GM12878 (cell line): ENCODE results near the gene GGT7.

Experiments
- CHD4 ChIP-seq: fragments of 200-600 bp; sonication (generic); IDR thresholded peaks from 2 replicates; pipeline ENCODE4 v1.6.1; 2016; ENCODE audit warnings: mild to moderate bottlenecking
- CTCF ChIP-seq, 3 experiments: IDR thresholded peaks in 2 of 3; conservative IDR thresholded peaks in 1 of 3; 2 replicates each; pipeline ENCODE4 v1.5.1; 2011; ENCODE audit warnings: low read depth in 3 of 3, low read length in 3 of 3, mild to moderate bottlenecking in 3 of 3, control low read depth in 2 of 3, moderate library complexity in 2 of 3, inconsistent platforms in 1 of 3, mixed read lengths in 1 of 3; ENCODE audit not compliant: control insufficient read depth in 2 of 3, insufficient read depth in 1 of 3; ENCODE audit errors: extremely low read depth in 1 of 3
- EZH2 ChIP-seq: IDR thresholded peaks from 2 replicates; pipeline ENCODE4 v1.6.1; 2012; ENCODE audit warnings: low read depth, mild to moderate bottlenecking, control low read depth, inconsistent platforms, low read length, borderline replicate concordance; ENCODE audit not compliant: control insufficient read depth
- FOS ChIP-seq: IDR thresholded peaks from 3 replicates; pipeline ENCODE4 v1.6.1; 2011; ENCODE audit warnings: borderline replicate concordance; ENCODE audit not compliant: insufficient read length; ENCODE audit errors: extremely low read depth
- JUNB ChIP-seq: IDR thresholded peaks from 2 replicates; pipeline ENCODE4 v1.6.1; 2016; ENCODE audit warnings: antibody characterized with exemption, mild to moderate bottlenecking
- JUND ChIP-seq: IDR thresholded peaks from 2 replicates; pipeline ENCODE4 v1.6.1; 2012; ENCODE audit warnings: low read depth, mild to moderate bottlenecking, low read length, improper control_type of control experiment, moderate library complexity
- KAT2A ChIP-seq: conservative IDR thresholded peaks from 2 replicates; pipeline ENCODE4 v1.6.1; 2011; ENCODE audit warnings: low read depth, low read length; ENCODE audit not compliant: control insufficient read depth
- MEF2A ChIP-seq: IDR thresholded peaks from 2 replicates; pipeline ENCODE4 v1.6.1; 2011; ENCODE audit warnings: low read depth, mild to moderate bottlenecking, low read length, moderate library complexity; ENCODE audit not compliant: insufficient read depth
- NR2C2 ChIP-seq: IDR thresholded peaks from 2 replicates; pipeline ENCODE4 v1.6.1; 2011; ENCODE audit warnings: borderline replicate concordance, low read depth; ENCODE audit not compliant: control insufficient read depth, insufficient read length
- POLR2A ChIP-seq: IDR thresholded peaks from 2 replicates; pipeline ENCODE4 v1.6.1; 2011; ENCODE audit warnings: low read depth, mild to moderate bottlenecking, low read length
- SP1 ChIP-seq: IDR thresholded peaks from one replicate; pipeline ENCODE4 v1.6.1; 2011; ENCODE audit warnings: low read depth, low read length
- SPI1 ChIP-seq: IDR thresholded peaks from 2 replicates; pipeline ENCODE4 v1.6.1; 2011; ENCODE audit warnings: low read depth, mild to moderate bottlenecking, low read length, moderate library complexity, borderline replicate concordance; ENCODE audit not compliant: insufficient read depth
- ZNF24 ChIP-seq: fragments of 450-650 bp; IDR thresholded peaks from 2 replicates; pipeline ENCODE4 v1.6.1; 2017; ENCODE audit warnings: antibody characterized with exemption, mild to moderate bottlenecking
- ZSCAN29 ChIP-seq: fragments of 450-650 bp; IDR thresholded peaks from 2 replicates; pipeline ENCODE4 v1.6.1; 2017; ENCODE audit warnings: mild to moderate bottlenecking, moderate library complexity

- TF ChIP-seq JUNB (no peak), MEF2A (no peak), FOS (no peak), CHD4 (no peak), SP1 (no peak), ZNF24 (no peak), JUND (no peak), EZH2 (no peak), NR2C2 (no peak), CTCF (IDR thresholded peaks at IDR 0.05 in 2 of 3, conservative IDR thresholded peaks at IDR 0.05 in 1 of 3; ENCODE audit: control insufficient read depth in 2 of 3, extremely low read depth in 1 of 3, insufficient read depth in 1 of 3, low read depth in 3 of 3, low read length in 3 of 3) (no peak), ZSCAN29 (no peak), POLR2A (no peak), KAT2A (no peak), SPI1 (no peak)
Observed at GRCh38 chr20:34829191-34829590, 43.5 kb downstream of the GGT7 start.
